Calu3 (cell line): Measurements from ENCODE around the gene CCNL2. TPM values are rescaled to one million over a fixed set of nuclear protein-coding genes. Genes with fewer than 3 reads are reported as not detected.
"Not testable (repeated sequence)": the region's sequence is repeated elsewhere in the genome, so short reads cannot be mapped to it uniquely, and the experiment has no call there.

Experiments used
- BruUV-seq: library from RNA; stranded (reverse); fragments of 400-500 nt; replicated peaks from 2 replicates; lab custom pipeline; 2021; lab: Mats Ljungman, UMichigan
- CTCF ChIA-PET: fragments of 300-600 bp; sonication (Branson Sonifier 250); formaldehyde crosslinking; loops from one replicate; lab custom pipeline; 2022; ENCODE audit warnings: antibody characterized with exemption; lab: Charles Lee
- DNase-seq: peaks from one replicate; pipeline ENCODE4 v3.0.0; 2022
- H3K27ac Mint-ChIP-seq: one replicate; pipeline ENCODE4 v1.8.0; 2022; ENCODE audit warnings: mixed read lengths; ENCODE audit not compliant: unreplicated experiment
- H3K27me3 Mint-ChIP-seq: one replicate; pipeline ENCODE4 v1.8.0; 2022; ENCODE audit warnings: mixed read lengths; ENCODE audit not compliant: unreplicated experiment
- H3K36me3 Mint-ChIP-seq: one replicate; pipeline ENCODE4 v1.8.0; 2022; ENCODE audit warnings: mild to moderate bottlenecking, moderate library complexity, mixed read lengths; ENCODE audit not compliant: insufficient read depth, unreplicated experiment
- H3K4me1 Mint-ChIP-seq: one replicate; pipeline ENCODE4 v1.8.0; 2022; ENCODE audit warnings: mild to moderate bottlenecking, low read depth, mixed read lengths; ENCODE audit not compliant: unreplicated experiment
- H3K4me3 Mint-ChIP-seq: one replicate; pipeline ENCODE4 v1.8.0; 2022; ENCODE audit warnings: mild to moderate bottlenecking, low read depth, moderate library complexity, mixed read lengths; ENCODE audit not compliant: unreplicated experiment
- H3K9me3 Mint-ChIP-seq: one replicate; pipeline ENCODE4 v1.8.0; 2022; ENCODE audit warnings: low read depth, mixed read lengths; ENCODE audit not compliant: unreplicated experiment
- intact Hi-C: fragments of 100-400 bp; cut with micrococcal nuclease; formaldehyde crosslinking; loops from one replicate; pipeline ENCODE4 v1.10.0; 2022; ENCODE audit not compliant: unreplicated experiment
- total RNA-seq: library from RNA; stranded (reverse); gene quantifications from 2 replicates; pipeline ENCODE4 v1.2.3, GENCODE V29; 2022
- TF ChIP-seq, protein P1 (sequence below): fragments of 200-600 bp; IDR thresholded peaks from one replicate; pipeline ENCODE4 v1.8.0; 2022; ENCODE audit warnings: antibody characterized with exemption; ENCODE audit not compliant: unreplicated experiment

The CCNL2 gene
- total RNA-seq, 1 experiment from 2014 or later = 166 TPM

DNA sequence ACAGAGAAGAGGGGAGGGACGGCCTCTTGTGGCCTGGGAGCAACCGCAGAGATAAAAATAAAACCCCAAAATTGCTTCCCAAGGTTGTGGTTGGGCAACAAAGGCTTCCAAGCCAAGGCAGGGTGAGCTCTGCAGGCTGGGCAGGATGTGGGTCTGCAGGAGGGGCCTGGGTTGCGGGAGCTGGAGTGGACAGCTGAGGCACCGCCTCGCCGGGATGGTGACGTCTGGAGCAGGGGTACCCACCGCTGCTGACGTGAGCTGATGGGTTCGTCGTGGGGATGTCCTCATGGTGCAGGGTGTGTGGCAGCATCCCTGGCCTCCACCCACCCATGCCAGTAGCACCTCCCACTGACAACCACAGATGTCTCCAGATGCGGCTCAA, 27.8 kb downstream of the CCNL2 start:
- CTCF ChIA-PET = no interaction called here
- intact Hi-C loops = no loop called here

DNA sequence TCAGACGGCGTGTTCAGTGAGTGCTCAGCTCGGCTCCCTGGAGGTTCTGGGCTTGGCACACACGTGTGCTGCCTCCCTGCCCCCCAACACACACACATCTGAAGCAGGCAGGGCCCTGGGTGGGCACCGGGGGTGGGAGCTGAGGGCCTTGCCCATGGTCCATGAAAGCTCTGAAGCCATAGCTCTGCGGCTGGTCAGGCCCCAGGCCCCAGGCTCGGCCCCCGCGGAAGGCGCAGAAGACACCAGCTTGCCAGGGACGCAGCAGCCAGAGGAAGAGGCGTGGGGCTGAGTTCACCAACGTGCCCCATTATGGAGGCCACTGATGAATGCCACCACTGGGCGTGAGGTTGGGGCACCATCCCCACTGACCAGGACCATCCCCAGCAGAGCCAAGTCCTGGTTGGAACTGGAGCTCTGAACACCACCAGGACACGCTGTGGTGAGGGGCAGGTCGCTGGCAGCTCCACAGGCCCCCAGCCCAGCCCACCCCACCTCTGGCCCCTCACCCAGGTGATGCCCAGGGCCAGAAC, 28.3 kb downstream of the CCNL2 start:
- H3K27me3 Mint-ChIP-seq = no peaks in the 10 kb centered on the region
- no TSS peak for BruUV-seq
- intact Hi-C loops = no loop called here
- H3K36me3 Mint-ChIP-seq = peaks cover 24% of the 10 kb centered on the region
- H3K9me3 Mint-ChIP-seq = no peaks in the 10 kb centered on the region
- H3K27ac Mint-ChIP-seq = no peak overlapping the region
- TF ChIP-seq, protein P1, sequence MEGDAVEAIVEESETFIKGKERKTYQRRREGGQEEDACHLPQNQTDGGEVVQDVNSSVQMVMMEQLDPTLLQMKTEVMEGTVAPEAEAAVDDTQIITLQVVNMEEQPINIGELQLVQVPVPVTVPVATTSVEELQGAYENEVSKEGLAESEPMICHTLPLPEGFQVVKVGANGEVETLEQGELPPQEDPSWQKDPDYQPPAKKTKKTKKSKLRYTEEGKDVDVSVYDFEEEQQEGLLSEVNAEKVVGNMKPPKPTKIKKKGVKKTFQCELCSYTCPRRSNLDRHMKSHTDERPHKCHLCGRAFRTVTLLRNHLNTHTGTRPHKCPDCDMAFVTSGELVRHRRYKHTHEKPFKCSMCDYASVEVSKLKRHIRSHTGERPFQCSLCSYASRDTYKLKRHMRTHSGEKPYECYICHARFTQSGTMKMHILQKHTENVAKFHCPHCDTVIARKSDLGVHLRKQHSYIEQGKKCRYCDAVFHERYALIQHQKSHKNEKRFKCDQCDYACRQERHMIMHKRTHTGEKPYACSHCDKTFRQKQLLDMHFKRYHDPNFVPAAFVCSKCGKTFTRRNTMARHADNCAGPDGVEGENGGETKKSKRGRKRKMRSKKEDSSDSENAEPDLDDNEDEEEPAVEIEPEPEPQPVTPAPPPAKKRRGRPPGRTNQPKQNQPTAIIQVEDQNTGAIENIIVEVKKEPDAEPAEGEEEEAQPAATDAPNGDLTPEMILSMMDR = no peak
- H3K4me3 Mint-ChIP-seq = no peak overlapping the region
- H3K4me1 Mint-ChIP-seq = no peaks in the 10 kb centered on the region
- CTCF ChIA-PET = no interaction called here
- no peak for DNase-seq

More for the DNA sequence above, 27.8 kb downstream of the CCNL2 start:
- Mint-ChIP-seq H3K27ac (no peak overlapping the region), H3K36me3 (peaks cover 24% of the 10 kb centered on the region), H3K9me3 (no peaks in the 10 kb centered on the region), H3K4me3 (no peak overlapping the region), H3K27me3 (no peaks in the 10 kb centered on the region), H3K4me1 (no peaks in the 10 kb centered on the region)
- BruUV-seq = no TSS peak
- DNase-seq = no peak
- TF ChIP-seq, protein P1 = no peak

GRCh38 chr1:1370094-1370493, 29.0 kb downstream of the CCNL2 start:
- DNase-seq, intact Hi-C loops, CTCF ChIA-PET, H3K27ac Mint-ChIP-seq, H3K9me3 Mint-ChIP-seq, BruUV-seq, H3K27me3 Mint-ChIP-seq, H3K4me3 Mint-ChIP-seq, H3K4me1 Mint-ChIP-seq: not testable (repeated sequence)
- H3K36me3 Mint-ChIP-seq = peaks cover 19% of the 10 kb centered on the region

- intact Hi-C loops = no loop called here
- no peak overlapping the region for H3K27ac Mint-ChIP-seq
- no peaks in the 10 kb centered on the region for H3K36me3 Mint-ChIP-seq
- H3K4me3 Mint-ChIP-seq = no peak overlapping the region
- DNase-seq = no peak
- CTCF ChIA-PET = no interaction called here
- H3K4me1 Mint-ChIP-seq = no peaks in the 10 kb centered on the region
- BruUV-seq = no TSS peak
- TF ChIP-seq, protein P1 = no peak
- H3K27me3 Mint-ChIP-seq = no peaks in the 10 kb centered on the region
- no peaks in the 10 kb centered on the region for H3K9me3 Mint-ChIP-seq
Measured at GRCh38 chr1:1367315-1367714, 31.8 kb downstream of the CCNL2 start.

DNA sequence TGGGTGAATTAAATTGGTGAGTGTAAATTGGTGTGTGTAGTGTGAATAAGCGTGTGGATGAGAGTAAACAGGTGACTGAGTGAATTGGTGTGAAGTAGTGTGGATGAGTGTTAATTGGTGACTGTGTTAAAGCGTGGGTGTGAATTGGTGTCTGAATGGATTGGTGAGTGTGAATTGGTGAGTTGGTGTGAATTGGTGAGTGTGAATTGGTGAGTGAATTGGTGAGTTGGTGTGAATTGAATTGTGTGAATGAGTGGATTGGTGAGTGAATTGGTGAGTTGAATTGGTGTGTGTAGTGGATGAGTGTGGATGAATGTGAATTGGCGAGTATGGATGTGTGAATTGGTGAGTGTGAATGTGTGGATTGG, 32.5 kb downstream of the CCNL2 start:
- TF ChIP-seq, protein P1 = no peak
- DNase-seq = no peak
- CTCF ChIA-PET = no interaction called here
- no TSS peak for BruUV-seq
- Mint-ChIP-seq H3K9me3 (no peaks in the 10 kb centered on the region), H3K4me3 (no peak overlapping the region), H3K4me1 (no peaks in the 10 kb centered on the region), H3K27me3 (no peaks in the 10 kb centered on the region), H3K27ac (no peak overlapping the region), H3K36me3 (no peaks in the 10 kb centered on the region)
- intact Hi-C loops = no loop called here
